ENCODE results near the gene RNF207.

DNA sequence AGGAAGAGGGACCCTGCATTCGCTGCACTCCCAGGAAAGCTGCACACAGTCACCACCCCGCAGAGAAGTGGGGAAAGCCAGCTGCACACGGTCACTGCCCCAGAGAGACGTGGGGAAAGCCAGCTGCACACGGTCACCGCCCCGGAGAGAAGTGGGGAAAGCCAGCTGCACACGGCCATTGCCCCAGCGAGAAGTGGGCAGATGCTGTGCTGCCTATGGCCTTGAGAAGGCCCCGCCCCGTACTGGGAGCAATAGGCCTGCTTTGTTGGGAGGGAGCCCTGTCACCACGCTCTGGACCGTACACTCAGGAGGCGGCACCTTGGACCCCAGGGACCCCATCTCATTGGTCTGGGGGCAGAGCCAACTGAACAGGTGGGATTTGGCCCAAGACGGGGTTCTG, 59.2 kb downstream of the RNF207 start:
- TF ChIP-seq GATA2 (IDR thresholded peaks at IDR 0.05; ENCODE audit: low read depth, low read length) (no peak), GATA3 (IDR thresholded peaks at IDR 0.05; ENCODE audit: low read depth, low read length) (no peak)
